ENCODE results near the gene ANKRD63. TPM values are rescaled to one million over a fixed set of nuclear protein-coding genes. Genes with fewer than 3 reads are reported as not detected.

Gene ANKRD63
- total RNA-seq, 1 experiment from 2014 or later = 1.2 TPM

DNA sequence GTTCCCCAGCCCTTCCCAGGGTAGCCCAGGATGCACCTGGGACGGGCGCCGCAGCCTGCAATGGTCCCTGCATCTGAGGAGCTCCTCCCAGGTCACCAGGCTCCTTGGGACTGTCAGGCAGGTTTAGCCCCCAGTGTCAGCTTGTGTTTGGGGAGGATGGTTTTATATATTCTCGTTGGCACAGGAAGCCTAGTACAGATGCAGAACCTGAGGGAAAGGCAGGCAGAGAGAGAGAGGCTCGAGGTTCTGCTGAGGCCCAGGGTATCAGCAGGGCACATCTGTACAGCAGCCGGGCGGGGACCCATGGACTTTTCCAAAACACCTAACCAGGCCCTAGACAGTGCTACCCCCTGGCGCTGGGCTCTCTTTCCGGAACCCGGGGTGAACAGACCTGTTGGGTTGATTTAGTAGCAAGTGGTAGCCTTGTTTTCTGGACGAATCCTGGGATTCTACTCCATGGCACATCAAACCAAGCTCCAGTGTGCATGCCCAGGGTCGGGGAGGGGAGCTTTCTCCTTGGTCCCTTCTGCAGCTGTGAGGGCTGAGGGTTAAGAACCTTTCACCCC is 35.4 kb downstream of the ANKRD63 start (continued):
- TF ChIP-seq, protein P1, sequence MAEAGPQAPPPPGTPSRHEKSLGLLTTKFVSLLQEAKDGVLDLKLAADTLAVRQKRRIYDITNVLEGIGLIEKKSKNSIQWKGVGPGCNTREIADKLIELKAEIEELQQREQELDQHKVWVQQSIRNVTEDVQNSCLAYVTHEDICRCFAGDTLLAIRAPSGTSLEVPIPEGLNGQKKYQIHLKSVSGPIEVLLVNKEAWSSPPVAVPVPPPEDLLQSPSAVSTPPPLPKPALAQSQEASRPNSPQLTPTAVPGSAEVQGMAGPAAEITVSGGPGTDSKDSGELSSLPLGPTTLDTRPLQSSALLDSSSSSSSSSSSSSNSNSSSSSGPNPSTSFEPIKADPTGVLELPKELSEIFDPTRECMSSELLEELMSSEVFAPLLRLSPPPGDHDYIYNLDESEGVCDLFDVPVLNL (CRISPR knock-in tag; IDR thresholded peaks at IDR 0.05; ENCODE audit: borderline replicate concordance, low read depth) = no peak
- no peak for TF ChIP-seq JUN (CRISPR knock-in tag; IDR thresholded peaks at IDR 0.05)
- TF ChIP-seq, protein P2, sequence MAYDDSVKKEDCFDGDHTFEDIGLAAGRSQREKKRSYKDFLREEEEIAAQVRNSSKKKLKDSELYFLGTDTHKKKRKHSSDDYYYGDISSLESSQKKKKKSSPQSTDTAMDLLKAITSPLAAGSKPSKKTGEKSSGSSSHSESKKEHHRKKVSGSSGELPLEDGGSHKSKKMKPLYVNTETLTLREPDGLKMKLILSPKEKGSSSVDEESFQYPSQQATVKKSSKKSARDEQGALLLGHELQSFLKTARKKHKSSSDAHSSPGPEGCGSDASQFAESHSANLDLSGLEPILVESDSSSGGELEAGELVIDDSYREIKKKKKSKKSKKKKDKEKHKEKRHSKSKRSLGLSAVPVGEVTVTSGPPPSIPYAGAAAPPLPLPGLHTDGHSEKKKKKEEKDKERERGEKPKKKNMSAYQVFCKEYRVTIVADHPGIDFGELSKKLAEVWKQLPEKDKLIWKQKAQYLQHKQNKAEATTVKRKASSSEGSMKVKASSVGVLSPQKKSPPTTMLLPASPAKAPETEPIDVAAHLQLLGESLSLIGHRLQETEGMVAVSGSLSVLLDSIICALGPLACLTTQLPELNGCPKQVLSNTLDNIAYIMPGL (CRISPR knock-in tag; IDR thresholded peaks at IDR 0.05) = no peak
- TF ChIP-seq, protein P3, sequence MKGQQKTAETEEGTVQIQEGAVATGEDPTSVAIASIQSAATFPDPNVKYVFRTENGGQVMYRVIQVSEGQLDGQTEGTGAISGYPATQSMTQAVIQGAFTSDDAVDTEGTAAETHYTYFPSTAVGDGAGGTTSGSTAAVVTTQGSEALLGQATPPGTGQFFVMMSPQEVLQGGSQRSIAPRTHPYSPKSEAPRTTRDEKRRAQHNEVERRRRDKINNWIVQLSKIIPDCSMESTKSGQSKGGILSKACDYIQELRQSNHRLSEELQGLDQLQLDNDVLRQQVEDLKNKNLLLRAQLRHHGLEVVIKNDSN (CRISPR knock-in tag; IDR thresholded peaks at IDR 0.05) = no peak
- TF ChIP-seq ZNF416 (CRISPR knock-in tag; IDR thresholded peaks at IDR 0.05) = no peak
- TF ChIP-seq FOXK1 (CRISPR knock-in tag; IDR thresholded peaks at IDR 0.05) = no peak
- TF ChIP-seq, protein P4, sequence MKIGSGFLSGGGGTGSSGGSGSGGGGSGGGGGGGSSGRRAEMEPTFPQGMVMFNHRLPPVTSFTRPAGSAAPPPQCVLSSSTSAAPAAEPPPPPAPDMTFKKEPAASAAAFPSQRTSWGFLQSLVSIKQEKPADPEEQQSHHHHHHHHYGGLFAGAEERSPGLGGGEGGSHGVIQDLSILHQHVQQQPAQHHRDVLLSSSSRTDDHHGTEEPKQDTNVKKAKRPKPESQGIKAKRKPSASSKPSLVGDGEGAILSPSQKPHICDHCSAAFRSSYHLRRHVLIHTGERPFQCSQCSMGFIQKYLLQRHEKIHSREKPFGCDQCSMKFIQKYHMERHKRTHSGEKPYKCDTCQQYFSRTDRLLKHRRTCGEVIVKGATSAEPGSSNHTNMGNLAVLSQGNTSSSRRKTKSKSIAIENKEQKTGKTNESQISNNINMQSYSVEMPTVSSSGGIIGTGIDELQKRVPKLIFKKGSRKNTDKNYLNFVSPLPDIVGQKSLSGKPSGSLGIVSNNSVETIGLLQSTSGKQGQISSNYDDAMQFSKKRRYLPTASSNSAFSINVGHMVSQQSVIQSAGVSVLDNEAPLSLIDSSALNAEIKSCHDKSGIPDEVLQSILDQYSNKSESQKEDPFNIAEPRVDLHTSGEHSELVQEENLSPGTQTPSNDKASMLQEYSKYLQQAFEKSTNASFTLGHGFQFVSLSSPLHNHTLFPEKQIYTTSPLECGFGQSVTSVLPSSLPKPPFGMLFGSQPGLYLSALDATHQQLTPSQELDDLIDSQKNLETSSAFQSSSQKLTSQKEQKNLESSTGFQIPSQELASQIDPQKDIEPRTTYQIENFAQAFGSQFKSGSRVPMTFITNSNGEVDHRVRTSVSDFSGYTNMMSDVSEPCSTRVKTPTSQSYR (CRISPR knock-in tag; IDR thresholded peaks at IDR 0.05) = no peak

DNA sequence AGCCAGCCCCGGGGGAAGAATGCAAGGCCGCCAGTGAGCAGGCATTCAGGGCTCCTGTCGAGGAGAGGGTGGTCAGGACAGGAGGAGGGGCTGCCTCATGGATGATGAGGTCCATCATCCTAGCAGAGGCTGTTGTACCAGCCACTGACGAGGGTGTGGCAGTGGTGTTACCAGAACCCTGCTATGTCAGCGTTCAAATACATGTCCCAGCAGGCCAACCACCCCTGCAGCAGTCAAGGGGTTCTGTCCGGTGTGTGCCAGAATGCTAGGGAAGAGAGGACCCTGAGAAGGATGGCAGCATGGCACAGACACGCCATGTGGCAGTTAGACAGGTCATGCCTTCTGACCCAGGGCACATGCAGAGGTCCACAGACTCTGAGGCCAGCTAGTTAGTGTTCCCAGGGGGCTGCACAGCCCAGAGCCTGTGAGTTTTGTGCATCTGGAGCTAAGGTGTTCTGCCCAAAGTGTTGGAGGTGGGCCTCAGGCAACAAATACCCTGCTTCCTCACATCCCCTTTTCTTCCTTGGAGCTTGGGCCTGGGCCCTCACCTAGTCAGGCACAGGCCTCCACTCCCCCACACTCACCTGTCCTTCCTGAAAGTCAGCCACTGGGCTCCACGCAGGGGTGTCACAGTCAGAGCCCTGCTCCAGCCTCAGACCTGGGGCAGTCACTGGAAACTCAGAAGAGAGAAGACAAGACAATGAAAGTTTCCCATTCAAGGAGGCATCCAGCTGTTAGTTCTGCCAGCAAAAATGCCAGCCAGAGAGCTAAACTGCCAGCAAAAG is 36.2 kb downstream of the ANKRD63 start:
- no peak overlapping the region for H3K27ac Mint-ChIP-seq
- H3K36me3 Mint-ChIP-seq = no peaks in the 10 kb centered on the region
- ATAC-seq = no peak
- DNase-seq (ENCODE audit: low spot score) = peak; percentile 8
- H3K27me3 Mint-ChIP-seq (ENCODE audit: low read depth) = peaks cover 16% of the 10 kb centered on the region
- H3K9me3 Mint-ChIP-seq = no peaks in the 10 kb centered on the region
- H3K4me1 Mint-ChIP-seq = peaks cover 16% of the 10 kb centered on the region
- POLR2A ChIA-PET = no interaction called here
- CTCF ChIA-PET = interaction anchor here (1.0 to 15.1 kb wide), 6 partner anchors 7 to 91 kb away, joined by 3 to 224 read pairs (median 5); no protein-coding TSS in a partner anchor
- no peak overlapping the region for H3K4me3 Mint-ChIP-seq
- TF ChIP-seq MYBL2 (CRISPR knock-in tag; IDR thresholded peaks at IDR 0.05) (no peak), ZNF416 (CRISPR knock-in tag; IDR thresholded peaks at IDR 0.05) (no peak), ELF4 (CRISPR knock-in tag; IDR thresholded peaks at IDR 0.05; ENCODE audit: low read depth) (no peak), ZNF232 (CRISPR knock-in tag; IDR thresholded peaks at IDR 0.05) (no peak), TCF7 (CRISPR knock-in tag; IDR thresholded peaks at IDR 0.05; ENCODE audit: low read depth) (no peak), PRRX2 (CRISPR knock-in tag; IDR thresholded peaks at IDR 0.05) (no peak), ZNF317 (CRISPR knock-in tag; IDR thresholded peaks at IDR 0.05; ENCODE audit: borderline replicate concordance, low read depth) (no peak)
- TF ChIP-seq, protein P5, sequence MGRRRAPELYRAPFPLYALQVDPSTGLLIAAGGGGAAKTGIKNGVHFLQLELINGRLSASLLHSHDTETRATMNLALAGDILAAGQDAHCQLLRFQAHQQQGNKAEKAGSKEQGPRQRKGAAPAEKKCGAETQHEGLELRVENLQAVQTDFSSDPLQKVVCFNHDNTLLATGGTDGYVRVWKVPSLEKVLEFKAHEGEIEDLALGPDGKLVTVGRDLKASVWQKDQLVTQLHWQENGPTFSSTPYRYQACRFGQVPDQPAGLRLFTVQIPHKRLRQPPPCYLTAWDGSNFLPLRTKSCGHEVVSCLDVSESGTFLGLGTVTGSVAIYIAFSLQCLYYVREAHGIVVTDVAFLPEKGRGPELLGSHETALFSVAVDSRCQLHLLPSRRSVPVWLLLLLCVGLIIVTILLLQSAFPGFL (CRISPR knock-in tag; IDR thresholded peaks at IDR 0.05; ENCODE audit: borderline replicate concordance) = no peak
